NCI-H2227 (cell line): Measurements from ENCODE around the gene DCLK1.

Experiments used
- DNase-seq: peaks from one replicate; lab custom pipeline; 2025; ENCODE audit not compliant: unreplicated experiment; lab: John Stamatoyannopoulos, UW

Gene DCLK1

DNA sequence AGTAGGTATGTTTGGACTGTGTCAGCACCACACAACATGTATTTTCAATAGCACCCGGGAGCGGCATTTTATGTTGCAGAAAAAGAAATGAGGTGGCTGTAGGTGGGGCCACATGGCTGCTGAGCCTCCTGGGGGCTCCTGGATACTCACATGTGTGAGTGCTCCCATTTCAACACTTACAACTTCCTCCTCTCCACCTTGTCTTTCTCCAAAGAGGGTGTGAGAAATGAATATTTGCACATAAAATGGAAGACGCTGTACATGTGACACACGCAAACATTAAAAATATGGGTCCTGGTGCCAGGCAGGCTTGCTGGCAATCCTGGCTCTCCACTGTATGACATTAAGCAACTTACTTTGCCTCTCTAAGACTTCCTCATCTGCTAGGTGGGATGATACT is 222.1 kb downstream of the DCLK1 start:
- no peak for DNase-seq

GRCh38 chr13:35908226-35908625 is 223.0 kb downstream of the DCLK1 start:
- no peak for DNase-seq

GRCh38 chr13:35906636-35907035 is 224.5 kb downstream of the DCLK1 start:
- DNase-seq, result no peak

DNA sequence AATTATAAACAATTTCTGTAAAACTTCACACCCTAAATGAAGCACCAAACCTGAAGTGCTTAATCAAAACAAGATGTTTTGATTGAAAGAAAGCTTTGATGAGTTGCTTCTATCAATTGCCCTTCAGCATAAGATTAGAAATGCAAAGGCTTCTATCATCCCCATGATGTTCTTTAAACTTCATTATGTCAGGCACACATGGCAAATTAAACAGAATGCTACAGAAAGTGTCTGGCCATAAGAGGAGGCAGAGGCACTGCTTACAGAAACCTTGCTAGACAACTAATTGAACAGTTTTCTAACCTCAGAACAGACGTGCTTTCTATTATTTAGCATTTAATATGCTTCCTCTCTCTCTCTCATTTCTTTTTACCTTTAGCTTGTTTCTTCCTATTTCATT is 228.1 kb downstream of the DCLK1 start:
- DNase-seq, result no peak

DNA sequence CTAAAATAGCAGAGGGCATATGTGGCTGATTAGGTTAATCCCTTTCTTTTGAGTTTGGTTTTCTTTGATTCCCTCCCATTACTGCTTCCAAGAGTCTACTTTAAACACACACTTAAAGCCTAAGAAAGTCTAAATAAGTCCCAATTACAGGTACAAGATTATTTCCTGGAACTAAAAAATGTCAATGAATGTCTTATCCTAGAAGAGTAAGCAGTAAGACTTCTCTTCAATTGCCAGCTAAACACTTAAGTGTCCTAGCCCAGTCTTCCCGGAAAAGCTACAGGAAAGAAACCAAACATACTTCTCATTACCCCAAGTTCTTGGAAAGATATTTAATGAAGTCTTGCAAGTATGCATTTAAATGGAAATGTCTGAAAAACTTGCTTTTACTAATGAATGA is 233.1 kb downstream of the DCLK1 start:
- DNase-seq, result no peak

- DNase-seq, result no peak
These were observed 236.5 kb downstream of the DCLK1 start for GRCh38 chr13:35894636-35895035.

GRCh38 chr13:35892837-35893814 is 238.1 kb downstream of the DCLK1 start:
- no peak for DNase-seq

GRCh38 chr13:35891507-35892441 is 239.4 kb downstream of the DCLK1 start:
- no peak for DNase-seq

DNA sequence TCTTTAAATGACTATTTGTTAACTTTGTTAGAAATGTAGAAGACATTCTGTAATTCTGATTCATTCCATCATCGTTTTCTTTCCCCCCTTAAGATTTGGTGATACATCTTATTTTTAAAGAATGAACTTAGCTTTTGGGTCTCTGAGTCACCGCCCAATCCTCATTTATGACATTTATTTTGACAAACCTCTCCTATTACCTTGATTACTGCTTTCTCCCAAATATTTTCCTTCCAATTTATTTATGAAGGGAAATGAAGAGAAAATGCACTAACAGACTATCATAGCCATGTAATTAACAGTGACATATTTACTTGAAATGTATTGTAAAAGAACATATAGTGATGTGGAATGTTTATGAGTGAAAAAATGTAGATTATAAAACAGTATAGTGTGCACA is 241.6 kb downstream of the DCLK1 start:
- DNase-seq, result no peak

- no peak for DNase-seq
These were observed 242.2 kb downstream of the DCLK1 start for GRCh38 chr13:35888981-35889380.

DNA sequence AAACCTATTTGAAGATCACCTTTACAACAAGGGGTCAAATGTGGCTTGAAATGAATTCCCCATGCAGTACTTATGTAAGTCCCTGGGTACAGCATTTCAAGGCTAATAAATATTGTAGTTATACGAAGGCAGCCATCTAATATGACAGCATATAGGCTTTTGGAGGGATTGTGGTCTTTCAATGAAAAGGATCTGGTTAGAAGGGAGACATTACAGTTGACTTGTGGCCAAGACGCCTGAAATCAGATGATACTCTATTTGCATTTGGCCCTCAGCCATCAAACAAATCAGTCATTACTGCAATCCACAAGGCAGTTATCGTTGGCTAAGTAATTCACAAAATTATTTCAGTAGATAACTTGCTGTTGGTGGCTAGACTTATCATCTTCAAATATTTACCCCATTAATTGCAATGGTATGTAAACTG is 242.7 kb downstream of the DCLK1 start:
- DNase-seq, result no peak

GRCh38 chr13:35887115-35887666 is 244.0 kb downstream of the DCLK1 start:
- no peak for DNase-seq

GRCh38 chr13:35886332-35887114 is 244.7 kb downstream of the DCLK1 start:
- DNase-seq, result no peak

DNA sequence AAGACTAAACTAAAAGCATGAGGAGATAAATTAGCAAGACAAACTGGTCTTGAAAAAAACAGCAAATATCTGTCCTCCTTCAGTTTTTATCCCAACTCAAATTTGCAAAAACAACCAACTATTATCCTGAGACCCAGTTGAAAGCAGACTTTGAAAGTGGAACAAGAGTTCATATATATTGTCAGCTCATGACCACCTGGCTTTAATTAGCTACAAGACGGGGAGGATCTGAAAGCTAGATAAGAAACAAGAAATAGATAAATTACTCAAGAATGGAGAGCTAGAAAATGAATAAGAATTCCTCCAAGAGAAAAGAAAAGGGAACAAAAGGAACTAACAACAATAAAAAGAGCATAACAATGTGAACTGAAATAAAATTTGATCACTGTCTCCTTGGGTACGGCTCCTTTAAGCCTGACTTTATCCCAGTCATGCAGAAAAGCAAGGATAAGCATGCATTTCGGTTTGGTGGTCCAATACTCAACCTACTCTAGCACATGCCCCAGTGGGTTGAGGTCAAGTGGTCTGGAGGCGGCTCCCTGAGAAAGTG is 246.9 kb downstream of the DCLK1 start:
- DNase-seq, result no peak

- DNase-seq, result no peak
These were observed 248.3 kb downstream of the DCLK1 start for GRCh38 chr13:35882722-35883497.

GRCh38 chr13:35881360-35881759 is 249.8 kb downstream of the DCLK1 start:
- DNase-seq, result no peak

- DNase-seq, result no peak
These were observed 252.1 kb downstream of the DCLK1 start for GRCh38 chr13:35879111-35879510.

- DNase-seq, result no peak
These were observed 254.6 kb downstream of the DCLK1 start for GRCh38 chr13:35876601-35877000.

- no peak for DNase-seq
These were observed 256.5 kb downstream of the DCLK1 start for GRCh38 chr13:35874704-35875103.

DNA sequence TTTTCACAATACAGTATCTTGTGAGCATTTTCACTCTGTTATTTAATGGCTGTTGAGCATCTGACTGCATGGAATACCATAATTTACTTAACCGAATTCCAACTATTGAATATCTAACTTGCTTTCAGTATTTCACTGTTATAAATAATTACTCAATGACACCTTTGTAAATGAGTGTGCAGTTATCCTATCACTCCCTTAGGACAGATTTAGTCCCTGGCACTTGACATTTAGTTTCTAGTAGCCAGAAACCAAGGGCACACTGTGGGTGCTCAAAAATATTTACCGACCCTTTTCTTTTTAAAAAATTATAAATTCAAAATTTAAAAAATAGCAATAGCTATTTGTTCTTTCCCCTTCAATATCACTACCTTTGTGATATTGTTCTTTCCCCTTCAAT is 258.8 kb downstream of the DCLK1 start:
- DNase-seq, result no peak
